Measurements from ENCODE around the gene MMRN1.

Gene MMRN1

DNA sequence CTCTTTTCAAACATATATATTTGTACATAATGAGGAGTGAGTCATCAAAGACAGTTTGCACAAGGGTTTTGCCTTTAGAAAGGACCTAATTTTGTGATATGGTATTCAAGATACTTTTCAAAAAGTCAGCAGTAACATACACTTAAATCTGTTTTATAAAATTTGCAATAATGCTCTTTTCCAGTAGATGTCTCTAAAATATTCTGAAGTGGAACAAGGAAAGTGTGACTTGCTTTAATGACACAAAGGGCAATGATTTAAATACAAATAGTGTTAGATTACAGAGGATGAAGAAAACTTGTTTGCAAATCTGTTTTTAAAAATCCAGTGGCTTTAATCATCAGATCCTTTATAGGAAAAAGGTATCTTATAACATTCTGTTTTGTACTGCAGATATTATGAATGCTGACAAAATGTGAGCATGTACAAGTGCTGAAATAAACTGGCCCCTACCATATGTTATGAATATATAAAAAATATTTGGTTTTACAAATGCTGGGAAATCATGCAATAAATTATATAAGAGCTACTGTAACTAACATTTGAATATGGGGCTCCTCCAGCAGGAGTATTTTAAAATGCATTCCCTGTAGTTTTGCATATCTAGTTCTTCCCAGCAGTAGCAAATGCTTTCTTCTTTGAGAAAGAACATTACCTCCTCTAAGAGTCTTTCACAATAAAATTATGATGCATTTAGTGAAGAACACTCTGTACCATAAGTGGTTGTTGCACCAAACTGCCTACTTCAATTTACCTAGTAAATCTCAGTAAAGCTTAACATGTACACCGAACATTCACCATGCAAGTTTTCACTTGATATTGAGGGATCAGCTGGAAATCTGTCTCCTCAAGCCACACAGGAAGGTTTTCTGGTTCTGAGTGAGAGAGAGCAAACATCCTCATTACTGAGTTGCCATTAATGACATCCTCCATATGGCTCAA is 20.2 kb downstream of the MMRN1 start:
- no peak for DNase-seq

DNA sequence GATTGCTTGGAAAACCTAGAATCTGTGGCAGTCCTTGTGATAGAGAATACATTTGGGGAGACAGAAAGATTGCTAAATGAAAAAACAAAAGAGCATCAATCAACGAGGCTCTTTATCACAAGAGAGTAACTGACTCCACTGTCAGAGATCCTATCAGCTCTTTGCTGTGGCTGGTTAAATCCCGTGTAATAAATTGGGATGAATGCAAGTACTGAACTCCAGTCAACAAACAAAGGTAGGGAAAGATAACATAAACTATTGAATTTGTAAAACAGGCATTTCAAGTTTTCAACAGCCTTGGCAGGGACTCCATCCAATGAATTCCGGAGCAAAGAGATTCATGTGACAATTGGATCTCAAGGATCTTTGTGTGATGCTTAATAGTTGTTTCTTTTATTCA is 21.3 kb downstream of the MMRN1 start:
- no peak for DNase-seq

DNA sequence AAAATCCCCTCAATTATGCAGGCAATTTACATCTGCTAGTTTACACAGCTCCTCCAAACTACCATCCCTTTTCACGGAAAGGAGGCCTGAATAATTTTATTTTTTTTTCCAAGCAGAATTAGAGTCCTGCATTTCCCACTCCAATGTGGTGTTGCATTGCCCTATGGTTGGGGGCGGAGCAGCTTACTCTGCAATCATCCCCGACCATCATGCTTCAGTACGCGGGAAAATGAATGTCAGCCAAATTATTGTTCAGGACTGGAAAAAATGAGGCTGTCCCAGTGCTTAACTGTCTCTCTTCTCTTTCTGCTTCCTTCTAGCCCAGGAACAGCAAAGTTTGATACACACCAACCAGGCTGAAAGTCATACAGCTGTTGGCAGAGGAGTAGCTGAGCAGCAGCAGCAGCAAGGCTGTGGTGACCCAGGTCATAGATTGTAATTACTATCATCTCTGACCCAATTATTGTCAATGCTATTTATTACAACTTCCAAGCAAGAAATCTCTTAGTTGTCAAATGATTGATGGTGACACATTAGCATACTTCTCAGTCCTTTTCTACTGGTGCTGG is 28.3 kb downstream of the MMRN1 start:
- no peak for DNase-seq

DNA sequence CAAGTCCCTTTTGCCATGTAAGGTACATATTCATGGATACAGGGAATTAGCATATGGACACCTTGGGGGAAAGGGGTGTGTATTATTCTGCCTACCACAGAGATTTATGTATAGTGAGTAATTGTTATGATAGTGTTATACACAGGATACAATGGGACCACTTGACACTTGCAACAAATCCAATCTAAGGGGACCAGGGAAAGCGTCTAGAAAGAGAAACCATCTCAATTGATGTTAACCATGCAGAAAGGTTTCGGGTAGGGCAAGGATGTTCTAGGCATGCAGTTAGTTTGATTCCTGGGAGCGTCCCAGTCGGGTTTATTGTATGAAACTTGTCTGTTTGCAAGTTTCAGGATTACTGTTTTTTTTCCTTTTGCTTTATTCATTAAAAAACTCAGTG is 34.2 kb downstream of the MMRN1 start:
- DNase-seq = no peak

DNA sequence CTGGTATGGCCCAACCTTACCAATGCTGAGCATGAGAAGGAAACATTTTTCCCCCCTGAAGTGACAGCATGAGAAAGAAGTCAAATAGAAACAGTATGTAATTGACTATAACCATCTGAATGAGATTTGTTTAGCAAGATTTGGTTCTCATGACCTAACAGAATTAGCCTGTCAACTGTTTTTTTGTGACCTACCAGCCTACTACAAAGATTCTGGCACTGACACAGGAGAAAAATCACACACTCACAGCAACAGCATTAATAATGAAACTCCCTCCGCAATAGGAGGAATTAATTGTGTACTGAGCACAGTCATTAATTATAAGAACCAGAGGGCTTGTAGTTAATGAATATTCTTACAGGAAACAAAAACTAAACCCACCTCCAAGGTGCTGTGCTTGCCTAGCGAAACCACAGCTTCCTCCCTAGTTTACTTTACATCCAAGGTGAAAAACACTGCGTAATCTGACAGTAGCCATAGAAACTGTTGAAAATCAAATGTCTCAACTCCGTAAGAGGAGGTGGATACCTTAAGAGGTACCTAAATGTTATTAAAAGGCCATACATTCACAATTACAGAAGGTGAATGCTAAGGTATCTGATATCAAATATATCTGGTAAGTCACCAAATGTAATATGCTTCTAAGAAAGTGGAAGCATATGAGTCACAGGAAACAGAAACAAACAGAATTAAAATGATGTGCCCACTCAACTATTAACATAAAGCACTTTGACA is 34.9 kb downstream of the MMRN1 start:
- DNase-seq = no peak

DNA sequence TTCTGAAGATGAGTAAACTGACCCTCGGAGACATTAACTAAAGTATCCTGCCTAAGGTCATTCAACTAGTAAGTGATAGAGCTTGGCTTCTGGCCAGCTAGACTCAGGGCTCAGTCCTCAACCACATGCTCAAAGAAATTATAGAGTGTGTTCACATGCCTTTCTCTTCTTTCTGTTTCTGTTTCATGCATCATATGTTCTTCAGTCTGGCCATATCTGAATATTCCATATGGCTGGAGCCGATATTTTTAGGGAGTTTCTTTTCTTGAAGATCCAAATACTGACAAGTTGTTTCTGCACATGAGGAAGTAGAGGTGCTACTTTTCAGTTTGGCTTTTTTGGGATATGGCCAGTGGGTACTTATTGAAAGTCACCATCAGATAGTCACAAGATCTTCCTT is 44.9 kb downstream of the MMRN1 start:
- no peak for DNase-seq

DNA sequence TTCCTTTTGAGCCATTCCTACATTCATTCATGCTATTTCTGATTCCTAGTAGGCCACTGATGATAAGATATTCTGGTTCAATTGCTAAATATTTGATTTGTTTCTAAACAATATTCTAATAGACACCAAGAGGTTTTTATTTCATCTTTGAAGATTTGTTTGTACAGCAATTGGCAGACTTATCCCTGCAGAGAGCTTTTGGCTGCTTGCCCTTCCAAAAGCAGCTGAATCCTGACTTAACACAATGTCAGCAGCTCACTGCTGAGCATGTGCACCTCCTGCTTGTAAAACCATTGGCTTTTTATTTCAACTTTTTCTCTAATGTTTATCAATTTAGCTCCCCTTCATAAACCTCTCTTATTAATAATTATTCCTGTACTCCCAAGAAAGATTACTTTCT is 45.3 kb downstream of the MMRN1 start:
- no peak for DNase-seq

DNA sequence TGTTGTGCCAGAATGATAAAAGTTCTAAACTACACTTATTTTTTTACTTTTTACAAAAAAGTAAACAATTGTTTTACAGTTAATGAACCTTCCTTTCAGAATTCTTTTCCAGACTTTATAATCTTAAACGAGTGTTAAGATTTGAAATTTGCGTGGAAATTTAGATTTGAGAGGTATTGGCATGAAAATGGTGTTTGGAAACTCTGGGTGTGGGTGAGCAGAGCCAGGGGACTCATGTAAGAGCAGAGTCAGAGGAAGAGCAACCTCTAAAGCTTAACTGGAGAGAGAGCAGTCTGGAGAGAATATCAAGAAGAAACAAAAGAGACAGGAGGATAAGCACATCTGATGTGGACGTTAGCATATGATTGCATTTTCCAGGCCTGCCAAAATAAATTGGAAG is 48.2 kb downstream of the MMRN1 start:
- no peak for DNase-seq

DNA sequence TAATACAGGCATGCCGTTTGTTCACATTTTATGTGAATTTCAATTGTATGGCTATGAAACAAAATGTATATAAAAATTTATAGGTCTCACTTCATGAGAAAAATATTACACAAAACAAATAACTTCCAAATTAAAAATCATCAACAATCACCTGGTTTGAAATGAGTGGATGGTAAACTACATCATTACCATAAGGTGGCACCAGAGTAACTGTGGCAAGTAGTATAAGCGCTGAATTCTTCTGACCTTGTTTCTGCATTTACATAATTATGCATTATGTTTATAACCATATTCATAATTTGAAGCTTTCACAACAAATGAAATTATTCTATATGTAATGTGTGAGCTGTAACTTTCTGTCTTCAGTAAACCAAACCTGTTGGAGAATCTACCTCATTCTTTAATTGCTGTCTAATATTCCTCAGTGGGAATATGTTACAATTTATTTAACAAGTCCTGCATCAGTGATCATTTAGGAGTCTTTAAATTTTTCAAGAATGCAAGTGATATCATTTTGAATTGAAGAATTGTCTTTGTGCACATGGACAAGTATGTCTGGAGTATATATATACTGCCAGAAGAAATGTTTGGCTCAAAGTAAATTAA is 55.2 kb downstream of the MMRN1 start:
- DNase-seq = no peak

DNA sequence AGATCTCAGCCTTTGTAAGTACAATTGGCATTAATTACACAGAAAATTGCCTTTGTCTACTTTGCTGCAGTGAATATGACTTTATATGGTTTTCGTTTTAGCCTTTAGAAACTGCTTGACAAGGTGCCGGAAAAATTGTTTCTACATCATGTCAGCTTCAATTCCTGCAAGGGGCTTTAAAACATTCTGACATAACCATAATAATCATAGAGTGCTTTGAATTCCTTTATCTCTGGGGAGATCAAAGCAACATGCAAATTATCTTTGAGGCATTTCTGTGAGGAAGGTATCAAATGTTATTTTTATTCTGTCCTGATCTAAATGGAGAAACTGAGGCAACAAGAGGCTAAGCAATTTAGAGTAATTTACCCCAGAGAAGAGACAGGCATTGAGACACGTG is 57.8 kb downstream of the MMRN1 start:
- DNase-seq = no peak

DNA sequence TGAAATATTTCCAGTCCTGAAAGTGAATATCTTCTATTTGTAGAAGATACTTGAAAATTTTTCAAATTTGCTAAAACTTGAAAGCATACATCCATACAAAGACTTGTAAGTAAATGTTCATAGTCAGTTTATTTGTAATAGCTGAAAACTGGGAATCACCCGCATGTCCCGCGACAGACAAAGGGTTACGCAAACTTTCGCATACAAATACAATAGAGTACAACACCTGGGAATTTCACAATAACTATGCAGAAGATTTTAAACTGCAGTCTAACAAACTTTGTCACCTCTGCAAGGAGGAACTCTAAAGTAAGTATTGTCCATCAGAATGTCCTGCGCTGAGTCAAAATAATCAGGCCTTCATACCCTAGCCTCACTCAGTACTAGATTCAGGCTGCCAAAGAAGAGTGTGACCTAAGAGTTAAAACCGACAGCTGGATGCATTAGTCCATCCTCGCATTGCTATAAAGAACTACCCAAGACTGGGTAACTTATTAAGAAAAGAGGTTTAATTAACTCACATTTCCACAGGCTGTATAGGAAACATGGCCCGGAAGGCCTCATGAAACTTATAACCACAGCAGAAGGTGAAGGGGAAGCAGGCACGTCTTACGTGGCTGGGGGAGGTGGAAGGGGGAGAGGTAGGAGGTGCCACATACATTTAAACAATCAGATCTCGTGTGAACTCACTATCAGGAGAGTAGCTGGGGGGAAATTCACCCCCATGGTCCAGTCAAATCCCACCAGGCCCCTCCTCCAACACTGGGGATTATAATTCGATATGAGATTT is 60.4 kb downstream of the MMRN1 start:
- DNase-seq = no peak

DNA sequence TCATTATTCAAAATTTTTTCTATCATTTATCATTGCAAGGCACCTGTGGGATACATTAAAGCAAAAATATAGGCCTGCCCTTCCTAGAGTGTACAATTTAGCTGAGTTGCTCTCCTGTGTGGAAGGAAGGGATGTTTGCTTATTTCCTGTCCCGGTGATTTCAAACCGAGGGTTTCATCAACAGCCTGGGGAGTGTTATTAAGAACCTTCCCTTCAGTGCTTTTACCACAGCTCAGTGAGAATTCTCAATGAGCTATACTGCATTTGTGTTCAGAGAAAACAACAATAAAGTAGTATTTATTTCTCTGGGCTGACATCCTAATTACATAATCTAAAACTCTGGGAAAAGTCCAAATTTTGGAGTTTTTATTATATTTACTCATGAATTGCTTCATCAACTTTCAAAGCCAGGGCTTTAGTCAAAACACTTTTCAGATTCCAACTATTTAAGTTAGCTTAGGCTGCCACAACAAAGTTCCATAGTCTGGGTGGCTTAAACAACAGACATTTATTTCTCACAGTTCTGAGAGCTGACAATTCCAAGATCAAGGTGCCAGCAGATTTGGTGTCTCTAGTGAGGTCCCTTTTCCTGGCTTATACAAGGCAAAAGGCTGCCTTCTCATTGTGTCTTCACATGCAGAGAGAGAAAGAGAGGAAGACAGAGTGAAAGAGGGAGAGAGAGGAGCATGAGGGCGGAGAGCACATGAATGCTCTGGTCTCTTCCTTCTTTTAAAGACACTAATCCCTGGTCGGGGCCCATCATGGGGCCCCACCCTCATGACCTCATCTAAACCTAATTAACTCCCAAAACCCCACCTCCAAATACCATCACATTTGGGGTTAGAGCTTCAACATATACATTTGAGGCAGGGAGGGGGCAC is 62.6 kb downstream of the MMRN1 start:
- DNase-seq = no peak

DNA sequence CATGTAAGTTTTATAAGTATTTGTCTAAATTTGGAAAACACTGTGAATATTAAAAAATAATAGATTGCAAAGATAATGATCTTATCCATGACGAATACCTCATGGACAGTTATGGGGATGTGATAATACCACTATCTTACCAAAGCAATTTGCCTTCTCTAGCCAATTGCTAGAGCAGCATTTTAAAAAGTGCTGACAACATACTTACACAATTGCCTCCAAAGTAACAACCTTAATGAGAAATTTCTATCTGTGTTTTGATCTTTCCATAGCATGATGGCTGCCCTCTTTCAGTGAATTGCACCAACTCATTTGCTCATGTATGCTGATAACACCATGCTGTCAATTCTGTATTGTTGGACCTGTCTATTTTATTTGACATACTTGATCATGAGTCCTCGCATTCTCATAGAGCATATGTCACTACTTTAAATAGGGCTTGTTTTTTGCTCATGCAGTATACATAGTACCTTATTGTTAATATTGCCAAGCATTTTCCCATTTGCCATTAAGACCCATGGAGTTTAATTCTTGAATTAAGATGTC is 87.2 kb downstream of the MMRN1 start:
- DNase-seq = no peak

DNA sequence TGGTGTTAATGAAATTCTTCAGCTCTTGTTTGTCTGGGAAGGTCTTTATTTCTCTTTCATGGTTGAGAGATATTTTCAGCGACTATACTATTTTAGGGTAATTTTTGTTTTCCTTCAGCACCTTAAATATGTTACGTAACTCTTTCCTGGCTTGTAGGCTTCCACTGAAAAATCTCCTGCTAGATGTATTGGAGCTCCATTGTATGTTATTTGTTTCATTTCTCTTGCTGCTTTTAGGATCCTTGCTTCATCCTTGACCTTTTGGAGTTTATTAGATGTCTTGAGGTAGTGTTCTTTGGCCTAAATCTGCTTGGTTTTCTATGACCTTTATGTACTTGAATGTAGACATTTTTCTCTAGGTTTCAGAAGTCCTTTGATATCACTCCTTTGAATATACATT is 93.6 kb downstream of the MMRN1 start:
- DNase-seq = no peak

DNA sequence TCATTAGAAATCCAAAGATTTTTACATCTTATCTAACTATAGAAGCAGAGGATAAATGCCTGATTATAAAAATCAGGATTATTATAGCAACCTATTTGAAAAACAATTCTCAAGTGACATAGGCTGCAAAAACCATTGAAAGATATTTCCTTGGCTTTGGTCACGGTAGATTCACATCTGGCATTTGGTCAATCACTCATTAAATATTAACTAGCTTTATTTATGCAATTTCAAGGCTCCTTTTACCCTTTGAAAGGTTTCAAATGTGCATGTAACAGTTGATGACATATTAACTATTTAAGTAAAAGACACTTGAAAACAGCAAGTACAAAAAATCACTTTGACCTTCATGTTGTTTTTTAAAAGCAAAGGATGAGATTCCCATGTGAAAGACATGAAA is 98.1 kb downstream of the MMRN1 start:
- no peak for DNase-seq

DNA sequence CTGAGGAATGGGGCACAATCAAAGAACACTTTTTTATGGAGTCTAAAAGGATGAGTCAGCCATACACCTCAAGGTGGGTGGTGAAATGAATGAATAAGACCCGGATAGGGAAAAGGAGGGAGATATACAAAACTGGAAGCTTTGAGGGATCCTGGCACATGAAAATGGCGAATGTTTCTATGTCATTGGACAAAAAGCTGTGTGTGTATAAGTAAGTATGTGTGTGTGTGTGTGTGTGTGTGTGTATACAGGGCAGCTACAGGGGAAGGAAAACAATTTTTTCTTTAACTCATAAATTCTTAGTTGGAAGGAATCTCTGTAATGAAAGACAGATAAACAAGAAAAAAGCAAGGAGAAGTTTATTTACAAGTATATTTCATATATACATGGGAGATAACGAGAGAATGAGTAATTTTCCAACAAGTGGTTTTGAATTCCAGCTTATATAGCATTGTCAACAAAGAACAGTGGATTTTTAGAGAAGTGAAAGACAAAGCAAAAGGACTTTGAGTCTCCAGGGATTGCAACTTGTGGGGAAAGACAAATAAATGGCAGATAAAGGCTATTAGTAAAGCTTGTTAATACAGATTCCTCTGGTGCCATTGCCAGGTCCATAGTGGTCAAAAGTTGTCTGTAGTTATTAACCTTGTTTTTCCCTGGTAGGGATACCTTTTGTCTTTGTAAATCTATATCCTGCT is 99.7 kb downstream of the MMRN1 start:
- no peak for DNase-seq

DNA sequence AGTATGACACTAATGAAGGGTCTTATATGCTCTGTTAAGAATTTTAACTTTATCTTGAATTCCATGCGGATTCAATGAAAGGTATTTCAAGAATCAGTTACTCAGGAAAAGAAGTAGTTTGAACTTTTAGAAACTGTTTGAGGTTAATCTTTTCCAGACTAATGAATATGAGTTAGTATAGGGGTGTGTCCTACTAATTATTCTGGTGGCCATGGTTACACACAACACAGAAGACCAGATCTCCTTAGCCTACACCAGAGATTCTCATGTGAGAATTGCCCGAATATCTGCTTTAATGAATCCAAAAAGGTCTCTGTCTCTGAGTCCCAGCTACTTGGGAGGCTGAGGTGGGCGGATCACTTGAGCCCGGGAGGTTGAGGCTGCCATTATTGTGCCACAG is 100.4 kb downstream of the MMRN1 start:
- DNase-seq = no peak

DNA sequence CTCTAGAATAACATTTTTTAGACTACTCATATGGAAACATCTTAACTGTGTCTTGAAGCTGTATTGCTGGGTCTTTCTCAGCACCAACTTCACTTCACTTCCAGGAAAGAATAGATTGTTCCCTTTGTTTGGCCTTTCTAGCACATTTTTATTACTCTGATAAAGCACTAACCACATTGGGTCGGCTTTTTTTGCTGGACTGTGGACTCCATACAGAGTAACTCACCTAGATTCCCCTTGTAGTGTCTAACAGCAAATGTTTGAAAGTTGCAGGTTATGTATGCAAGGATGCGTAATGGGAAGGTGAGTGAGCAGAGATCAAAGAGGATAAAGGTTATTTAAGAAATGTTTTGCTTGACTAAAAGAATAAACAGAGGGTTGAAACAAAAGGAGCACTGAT is 101.2 kb downstream of the MMRN1 start:
- no peak for DNase-seq

DNA sequence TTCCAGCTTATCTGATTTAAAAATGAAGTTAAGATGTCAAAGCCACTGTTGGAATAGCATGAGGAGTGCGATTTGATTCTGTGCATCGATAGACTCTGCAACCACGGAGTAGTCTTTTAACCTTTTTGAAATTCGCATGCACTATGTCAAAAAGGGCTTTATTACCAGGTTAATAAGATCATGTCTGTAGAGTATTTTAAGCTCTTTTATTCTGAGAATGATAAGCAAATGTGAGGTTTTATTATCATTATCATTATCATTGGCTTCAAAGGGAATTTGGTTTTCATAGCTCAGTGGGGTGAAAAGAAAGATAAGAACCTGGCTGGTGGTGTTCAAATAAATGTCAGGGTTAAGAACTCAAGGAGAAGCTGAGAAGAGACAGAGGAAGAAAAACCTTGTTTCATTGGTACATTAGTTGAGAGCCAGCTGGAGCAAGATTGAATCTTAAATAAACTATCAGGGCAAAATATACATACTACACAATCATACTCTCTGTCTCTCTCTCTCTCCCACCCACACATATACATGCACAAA is 102.6 kb downstream of the MMRN1 start:
- DNase-seq = no peak

DNA sequence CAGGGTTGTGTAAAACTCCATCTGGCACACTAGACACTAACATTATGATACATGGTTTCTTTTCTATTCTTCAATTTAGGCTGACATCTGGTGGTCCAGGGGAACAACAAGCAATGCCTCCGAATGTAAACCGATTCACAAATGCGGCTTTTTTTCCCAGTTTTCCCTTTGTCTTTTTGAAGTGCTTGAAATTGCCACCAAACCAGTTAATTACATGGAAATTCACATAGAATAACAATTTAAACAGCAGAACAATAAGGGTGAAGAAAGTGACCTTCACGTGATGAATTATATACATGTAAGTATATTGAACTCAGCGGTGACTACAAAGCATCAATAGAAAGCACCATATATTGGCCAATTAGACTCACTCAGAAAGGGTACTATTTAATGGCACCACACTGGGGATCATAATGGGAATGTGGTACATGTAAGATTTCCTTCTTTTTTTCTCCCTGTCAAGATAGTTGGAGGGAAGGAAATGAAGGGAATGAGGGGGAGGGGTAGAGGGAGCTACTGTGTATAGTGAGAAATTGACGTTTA is 103.9 kb downstream of the MMRN1 start:
- DNase-seq = no peak
